ENCODE results near the gene ZDHHC13.

The ZDHHC13 gene

GRCh38 chr11:19101796-19102520 is 15.0 kb upstream of the ZDHHC13 start:
- H3K27ac ChIP-seq = no peak overlapping the region
- TF ChIP-seq CTCF (IDR thresholded peaks at IDR 0.05) (no peak), ZFX (IDR thresholded peaks at IDR 0.05; ENCODE audit: borderline replicate concordance) (no peak)

DNA sequence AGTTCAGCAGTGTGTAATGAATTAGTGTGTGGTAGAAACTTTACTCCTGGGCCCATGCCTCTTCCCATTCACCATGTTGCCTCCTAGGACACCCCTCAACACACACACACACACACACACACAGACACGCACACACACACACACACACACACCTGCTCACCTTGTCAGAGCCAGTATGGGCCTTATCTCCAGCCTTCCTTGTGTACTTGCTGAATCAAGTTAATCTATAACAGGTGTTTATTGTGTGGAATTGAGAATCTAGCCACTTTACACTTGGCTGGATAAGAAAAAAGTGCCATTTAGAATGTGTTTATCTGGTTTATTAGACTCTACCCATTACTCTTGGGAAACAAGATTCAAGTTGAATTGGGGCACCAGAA is 14.5 kb upstream of the ZDHHC13 start:
- H3K27ac ChIP-seq = no peak overlapping the region
- TF ChIP-seq CTCF (IDR thresholded peaks at IDR 0.05) (no peak), ZFX (IDR thresholded peaks at IDR 0.05; ENCODE audit: borderline replicate concordance) (no peak)

DNA sequence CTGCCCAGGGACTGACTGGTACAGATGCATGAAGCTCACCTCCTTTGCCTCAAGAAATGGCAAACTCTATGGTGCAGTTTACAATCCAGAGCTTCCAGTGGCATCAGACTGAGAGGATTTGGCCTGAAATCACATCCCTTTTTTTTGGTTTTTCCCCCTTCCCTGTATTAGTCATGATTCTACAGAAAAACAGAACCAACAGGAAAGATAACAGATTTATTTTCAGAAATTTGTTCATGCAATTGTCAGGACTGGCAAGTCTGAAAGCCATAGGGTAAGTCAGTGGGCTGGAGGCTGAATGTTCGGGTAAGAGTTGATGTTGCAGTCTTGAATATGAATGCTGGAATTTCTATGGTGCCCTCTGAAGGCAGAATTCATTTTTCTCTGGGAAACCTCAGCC is 12.0 kb upstream of the ZDHHC13 start:
- H3K27ac ChIP-seq = no peak overlapping the region
- TF ChIP-seq ZFX (IDR thresholded peaks at IDR 0.05; ENCODE audit: borderline replicate concordance) (no peak), CTCF (IDR thresholded peaks at IDR 0.05) (no peak)

DNA sequence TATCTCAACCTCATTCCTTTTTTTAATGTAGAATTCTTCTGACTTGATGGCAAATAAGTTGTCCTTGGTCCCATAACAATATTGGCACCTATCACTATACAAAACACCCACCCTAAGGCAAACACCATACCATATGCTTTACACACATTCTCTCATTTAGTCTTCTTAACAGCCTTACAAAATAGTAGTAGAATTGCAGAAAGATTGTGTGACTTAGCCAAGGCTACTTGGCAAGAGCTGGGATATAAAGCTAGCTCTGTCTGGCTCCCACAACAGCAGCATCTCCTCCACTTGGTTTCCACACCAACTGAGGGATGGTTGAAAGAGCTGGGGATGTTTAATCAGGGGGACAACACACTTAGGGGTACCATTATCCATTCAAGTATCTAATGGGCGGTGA is 9.8 kb upstream of the ZDHHC13 start:
- H3K27ac ChIP-seq = no peak overlapping the region
- TF ChIP-seq ZFX (IDR thresholded peaks at IDR 0.05; ENCODE audit: borderline replicate concordance) (no peak), CTCF (IDR thresholded peaks at IDR 0.05) (no peak)

- H3K27ac ChIP-seq = no peak overlapping the region
- no peak for TF ChIP-seq ZFX (IDR thresholded peaks at IDR 0.05; ENCODE audit: borderline replicate concordance)
- TF ChIP-seq CTCF (IDR thresholded peaks at IDR 0.05) = no peak
Measured at GRCh38 chr11:19110295-19110694, 6.7 kb upstream of the ZDHHC13 start.

DNA sequence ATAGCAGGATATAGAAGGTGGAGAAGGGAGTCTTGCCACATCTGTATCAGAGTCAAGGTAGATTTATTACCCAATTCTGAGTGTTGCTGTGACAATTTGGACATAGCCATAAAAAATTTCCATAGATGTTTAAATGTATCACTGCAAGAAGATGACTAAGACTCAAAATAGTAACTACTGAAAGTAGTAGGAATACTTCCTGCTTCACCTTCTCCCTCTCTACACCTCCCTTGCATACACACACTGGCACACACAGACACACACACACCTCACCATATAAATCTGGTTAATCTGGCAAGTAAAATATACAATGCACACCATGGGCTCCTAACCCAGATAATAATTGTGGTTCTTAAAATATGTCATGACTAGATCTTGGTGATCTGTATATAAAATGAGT is 5.2 kb upstream of the ZDHHC13 start:
- H3K27ac ChIP-seq = no peak overlapping the region
- no peak for TF ChIP-seq CTCF (IDR thresholded peaks at IDR 0.05)
- no peak for TF ChIP-seq ZFX (IDR thresholded peaks at IDR 0.05; ENCODE audit: borderline replicate concordance)

DNA sequence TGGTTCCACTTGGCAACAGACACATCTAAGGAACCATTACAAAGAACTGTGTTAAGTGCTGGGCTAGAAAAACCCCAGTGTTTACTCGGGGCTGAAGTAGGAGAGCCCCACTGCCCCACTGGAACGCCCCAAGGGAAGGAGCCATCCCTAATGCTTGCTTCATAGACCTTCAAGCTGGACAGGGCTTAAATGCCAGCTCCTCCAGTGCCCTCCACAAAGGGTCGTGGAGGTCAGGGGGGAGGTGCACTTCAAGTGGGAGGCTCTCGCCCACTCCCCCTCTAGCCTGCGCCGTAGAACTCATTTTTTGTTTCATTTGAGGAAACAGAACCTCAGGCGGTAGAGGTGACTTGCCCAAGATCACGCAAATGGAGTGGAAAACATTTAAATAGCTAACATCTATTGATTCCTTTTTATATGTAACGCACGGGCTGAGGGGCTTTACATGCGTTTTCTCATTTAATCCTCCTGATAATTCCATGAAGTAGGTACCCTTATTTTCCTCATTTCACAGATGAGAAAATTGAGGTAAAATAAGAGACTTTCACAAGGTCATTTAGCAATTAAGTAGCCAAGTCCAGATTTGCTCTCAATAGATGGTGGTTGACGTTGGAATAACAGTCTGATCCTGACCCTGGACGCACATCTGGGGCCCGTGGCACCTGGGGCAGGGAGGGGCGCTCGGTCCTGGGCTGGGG is 545 bp upstream of the ZDHHC13 start:
- TF ChIP-seq CTCF (IDR thresholded peaks at IDR 0.05) (no peak), ZFX (IDR thresholded peaks at IDR 0.05; ENCODE audit: borderline replicate concordance) (no peak)
- H3K27ac ChIP-seq = no peak overlapping the region
